GM18520 (cell line): ENCODE results near the gene OR52H1.

Source experiments
- ATAC-seq: cut with Tn5 transposase; IDR thresholded peaks from one replicate; pipeline ENCODE4 v1.9.1; 2021; ENCODE audit not compliant: unreplicated experiment

Gene OR52H1

DNA sequence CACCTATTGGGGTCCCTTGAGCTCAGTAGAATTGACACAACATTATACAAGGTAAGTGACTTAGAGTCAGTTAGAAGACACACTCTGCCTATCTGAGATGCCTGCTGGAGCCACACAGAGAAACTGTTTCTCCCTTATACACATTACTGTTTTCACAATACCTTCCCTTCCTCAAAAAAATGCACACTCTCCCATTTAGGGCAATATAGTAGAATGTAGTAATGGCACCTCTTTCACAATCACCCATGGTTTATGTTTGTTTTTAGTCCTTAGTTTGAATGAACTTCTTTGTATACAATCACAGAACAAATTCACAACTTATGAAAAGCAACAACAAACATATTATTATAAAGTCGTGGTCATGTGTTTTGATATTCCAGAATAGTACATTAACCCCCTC, 14.3 kb downstream of the OR52H1 start:
- no peak for ATAC-seq

- no peak for ATAC-seq
These were observed 17.1 kb downstream of the OR52H1 start for GRCh38 chr11:5531053-5531831.

DNA sequence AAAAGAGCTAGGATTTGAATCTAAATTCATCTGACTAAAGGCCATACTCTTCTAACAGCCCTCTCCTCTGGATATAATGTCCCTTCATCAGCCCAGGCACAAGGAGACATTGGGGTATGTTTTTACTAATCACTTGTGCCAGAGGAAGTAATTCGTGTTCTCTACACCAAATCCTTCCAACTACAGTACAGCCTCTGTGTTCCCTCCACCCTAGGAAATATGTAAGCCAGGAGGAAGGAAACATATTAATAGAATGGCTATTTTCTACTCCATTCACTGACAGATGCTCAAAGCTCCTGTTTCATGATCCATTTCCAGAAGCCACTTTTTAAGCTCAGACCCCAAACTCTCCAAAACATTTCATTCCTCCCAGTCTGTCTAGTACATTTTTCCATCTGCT, 19.8 kb downstream of the OR52H1 start:
- ATAC-seq = no peak

DNA sequence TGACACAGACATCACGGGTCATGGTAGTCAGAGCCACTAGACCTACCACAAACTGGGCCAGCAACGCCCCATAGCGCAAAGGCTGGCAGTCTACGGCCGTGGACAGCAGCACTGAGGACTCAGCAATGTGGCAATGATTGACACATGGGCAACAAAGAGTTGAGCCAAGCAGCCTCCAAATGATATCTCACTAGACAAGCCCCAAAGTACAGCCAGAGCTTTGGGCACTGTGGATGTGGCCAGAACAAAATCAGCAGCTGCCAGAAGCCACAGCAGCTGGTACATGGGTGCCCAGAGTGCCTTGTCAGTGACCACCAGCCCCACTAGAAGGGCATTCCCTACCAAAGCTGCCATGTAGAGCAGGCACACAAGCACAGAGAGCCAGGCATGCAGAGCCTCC, 20.6 kb downstream of the OR52H1 start:
- no peak for ATAC-seq

- ATAC-seq = no peak
These were observed 23.6 kb downstream of the OR52H1 start for GRCh38 chr11:5524756-5525155.

GRCh38 chr11:5522308-5522707, 26.0 kb downstream of the OR52H1 start:
- ATAC-seq = no peak

DNA sequence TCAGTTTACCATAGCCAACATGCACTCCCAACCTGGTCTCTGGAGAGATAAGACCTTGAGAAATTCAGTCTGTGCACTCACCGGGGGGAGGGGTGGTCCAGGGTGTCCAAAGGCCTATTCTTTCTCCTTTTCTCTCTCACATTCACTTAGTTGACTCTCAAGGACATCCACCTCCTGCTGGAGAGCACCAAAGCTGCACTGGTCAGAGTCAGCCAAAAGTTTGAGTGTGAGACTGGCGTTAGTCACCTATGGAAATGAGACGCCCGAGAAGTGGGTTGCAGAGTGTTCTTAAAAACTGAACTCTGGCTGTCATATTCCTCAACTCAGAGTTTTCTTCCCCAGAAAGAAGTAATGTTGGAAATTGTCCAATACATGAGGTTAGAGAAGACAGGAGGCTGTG, 26.8 kb downstream of the OR52H1 start:
- ATAC-seq = no peak

- no peak for ATAC-seq
These were observed 31.7 kb downstream of the OR52H1 start, which contains the start of gene UBQLNL for GRCh38 chr11:5516599-5516998. Gene UBQLNL (minus strand): TSS chr11:5516699. CDS start chr11:5516441, 258 bp downstream.

DNA sequence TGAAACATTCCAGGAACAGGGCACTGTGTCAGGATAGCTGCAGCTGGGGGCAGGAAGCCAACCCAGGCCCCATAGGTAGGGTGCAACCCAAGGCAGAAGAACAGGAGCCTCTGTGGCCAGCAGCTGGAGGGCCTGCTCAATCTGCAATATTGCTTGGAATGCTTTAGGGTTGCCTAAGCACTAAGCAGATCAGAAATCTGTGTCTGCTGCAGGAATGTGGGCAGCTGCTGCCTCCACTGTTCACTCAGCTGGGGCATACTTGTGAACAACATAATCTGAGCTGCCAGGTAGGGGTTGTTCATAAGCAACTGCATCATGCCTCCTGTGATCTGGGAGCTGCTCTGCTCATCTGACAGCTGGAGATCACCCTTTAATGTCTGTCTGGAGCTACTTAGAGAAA, 33.5 kb downstream of the OR52H1 start:
- no peak for ATAC-seq

DNA sequence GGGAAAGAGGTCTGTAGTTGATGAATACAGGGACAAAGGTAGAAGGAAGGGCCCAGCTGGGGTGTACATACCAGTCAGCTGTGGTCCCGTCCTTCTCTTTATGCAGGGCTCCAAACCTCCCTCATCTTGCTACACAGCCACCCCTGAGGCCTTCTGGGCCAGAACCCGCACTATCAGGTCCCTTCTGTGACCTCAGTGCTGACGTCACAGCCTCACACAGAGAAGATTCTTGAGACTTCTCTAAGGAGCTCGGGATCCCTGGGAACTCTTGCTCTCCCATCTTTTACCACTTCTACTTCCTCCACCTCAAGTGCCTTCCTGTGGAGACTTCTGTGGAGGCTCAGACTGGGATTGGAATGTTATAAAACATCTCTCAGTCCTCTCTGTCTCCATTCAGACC, 38.5 kb downstream of the OR52H1 start, which contains the start of gene UBQLN3:
TSS of gene UBQLN3 (minus strand) at position 155 of the 400 bp plus-strand sequence. CDS start 399 bp downstream, outside the sequence.
- ATAC-seq = no peak

DNA sequence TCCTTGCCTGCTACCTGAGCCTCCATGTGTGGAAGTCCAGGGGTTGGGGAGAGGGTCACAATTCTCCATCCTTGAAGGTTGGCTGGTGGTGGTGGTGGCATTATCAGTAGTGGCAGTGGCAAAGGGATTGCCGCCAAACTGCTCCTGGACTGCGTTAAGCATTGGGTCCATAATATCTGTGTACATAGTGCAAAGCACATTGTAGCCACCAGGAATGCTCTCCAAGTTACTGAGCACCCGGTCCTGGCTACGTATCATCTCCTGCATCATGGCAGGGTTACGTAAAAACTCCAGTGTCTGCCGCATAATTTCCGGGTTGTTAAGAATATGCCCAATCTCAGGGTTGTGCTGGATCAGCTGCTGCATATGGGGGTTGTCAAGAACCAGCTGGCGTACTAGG, 39.7 kb downstream of the OR52H1 start:
- no peak for ATAC-seq

GRCh38 chr11:5507933-5508305, 40.4 kb downstream of the OR52H1 start:
- ATAC-seq = no peak

GRCh38 chr11:5507177-5507932, 41.0 kb downstream of the OR52H1 start:
- no peak for ATAC-seq

DNA sequence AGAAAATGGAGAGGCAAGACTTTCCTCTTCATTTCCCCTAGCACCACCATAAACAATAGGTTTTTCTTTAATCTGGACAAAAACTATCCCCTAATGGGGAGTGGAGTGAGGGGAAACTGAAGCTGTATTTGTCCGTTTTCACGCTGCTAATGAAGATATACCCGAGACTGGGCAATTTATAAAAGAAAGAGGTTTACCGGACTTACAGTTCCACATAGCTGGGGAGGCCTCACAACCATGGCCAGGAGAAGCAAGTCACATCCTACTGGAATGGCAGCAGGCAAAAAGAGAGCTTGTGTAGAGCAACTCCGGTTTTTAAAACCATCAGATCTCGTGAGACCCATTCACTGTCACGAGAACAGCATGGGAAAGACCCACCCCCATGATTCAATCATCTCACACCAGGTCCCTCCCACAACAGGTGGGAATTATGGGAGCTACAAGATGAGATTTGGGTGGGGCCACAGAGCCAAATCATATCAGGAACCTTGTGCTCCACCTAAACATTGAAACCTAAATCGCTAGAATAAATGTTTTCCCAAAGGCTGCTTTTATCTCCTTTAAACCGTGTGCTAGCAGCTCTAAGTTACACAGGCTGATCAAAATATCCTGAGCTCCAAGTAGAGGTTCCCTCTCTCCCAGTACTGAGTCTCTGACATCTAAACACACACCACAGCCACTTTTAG, 42.8 kb downstream of the OR52H1 start:
- ATAC-seq = no peak

DNA sequence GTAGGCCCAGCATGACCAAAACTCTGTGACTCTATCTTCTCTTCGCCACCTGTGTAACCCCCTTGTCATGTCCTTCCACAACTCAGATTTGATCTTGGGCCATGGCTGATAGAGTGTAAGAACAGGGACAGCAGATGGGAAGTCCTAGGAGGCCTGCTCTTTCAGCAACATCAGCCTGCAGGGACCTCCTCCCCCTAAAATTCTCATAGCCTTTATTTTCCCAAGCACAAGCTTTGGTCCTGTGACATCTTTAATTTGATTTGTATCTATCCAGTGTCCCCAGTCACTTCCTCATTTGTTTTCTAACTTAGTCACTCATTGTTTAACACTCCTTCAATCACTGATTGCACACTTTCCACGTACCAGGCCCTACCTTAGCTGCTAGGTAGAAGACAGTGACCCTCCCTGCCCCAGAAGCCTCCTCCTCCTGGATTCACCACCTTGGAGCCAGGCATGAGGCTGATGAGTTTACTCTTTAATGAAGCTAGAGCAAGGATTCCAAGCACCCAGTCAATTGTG, 43.9 kb downstream of the OR52H1 start:
- ATAC-seq = no peak

DNA sequence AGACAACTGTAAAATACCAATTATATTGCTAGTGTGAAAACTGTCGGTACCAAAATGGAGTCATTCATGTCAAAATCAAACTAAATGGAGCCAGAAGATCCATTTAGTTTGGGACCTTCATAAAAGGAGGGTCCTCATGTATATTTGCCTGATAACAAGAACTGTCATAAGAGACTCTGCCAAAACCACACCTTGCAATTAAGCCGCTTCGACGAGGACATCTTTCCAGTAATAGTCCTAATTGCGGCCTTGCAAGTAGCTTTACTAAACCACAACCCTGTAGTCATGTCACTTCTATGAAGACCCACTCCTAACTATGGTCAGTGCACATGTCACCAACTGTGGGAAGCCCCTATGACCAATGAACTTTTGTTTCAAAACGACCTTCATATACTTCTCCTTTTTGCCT, 47.9 kb downstream of the OR52H1 start:
- ATAC-seq = no peak

- ATAC-seq = no peak
These were observed 48.7 kb downstream of the OR52H1 start for GRCh38 chr11:5499671-5500070.
